Renal pelvis (tissue), 4 donors: ENCODE data around the gene PIK3C2G. TPM values are rescaled to one million over a fixed set of nuclear protein-coding genes. Genes with fewer than 3 reads are reported as not detected.

Source experiments
- DNase-seq: peaks from one replicate; pipeline ENCODE4 v3.0.0-alpha.2; 2013
- polyA plus RNA-seq, 3 donors: library from polyadenylated mRNA; unstranded; fragments of 120-200 nt; gene quantifications; one replicate each; pipeline ENCODE4 v1.2.1, GENCODE V29; 2013; ENCODE audit not compliant: insufficient read length in 3 of 3

The PIK3C2G gene
- polyA plus RNA-seq, 3 donors = 3.6 to 5.2 (median 4.3) TPM

DNA sequence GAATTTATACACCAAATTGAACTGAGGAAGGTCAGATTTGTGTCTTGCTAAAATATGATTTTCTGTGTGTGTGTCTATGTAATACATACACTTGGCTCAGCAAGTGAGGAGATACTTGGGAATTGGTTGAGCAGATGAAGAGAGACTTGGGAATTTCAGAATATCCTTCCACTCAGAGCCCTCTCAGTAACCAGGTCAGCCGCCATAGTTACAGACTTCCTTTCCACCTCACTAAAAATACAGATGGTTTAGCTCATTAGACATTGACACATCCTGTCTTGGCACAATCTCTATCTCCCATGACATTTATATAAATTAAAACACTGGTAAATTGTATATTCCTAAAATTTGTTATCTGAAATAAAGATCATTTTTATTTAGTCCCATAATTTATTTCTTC, 15.9 kb downstream of the PIK3C2G start:
- DNase-seq = no peak

DNA sequence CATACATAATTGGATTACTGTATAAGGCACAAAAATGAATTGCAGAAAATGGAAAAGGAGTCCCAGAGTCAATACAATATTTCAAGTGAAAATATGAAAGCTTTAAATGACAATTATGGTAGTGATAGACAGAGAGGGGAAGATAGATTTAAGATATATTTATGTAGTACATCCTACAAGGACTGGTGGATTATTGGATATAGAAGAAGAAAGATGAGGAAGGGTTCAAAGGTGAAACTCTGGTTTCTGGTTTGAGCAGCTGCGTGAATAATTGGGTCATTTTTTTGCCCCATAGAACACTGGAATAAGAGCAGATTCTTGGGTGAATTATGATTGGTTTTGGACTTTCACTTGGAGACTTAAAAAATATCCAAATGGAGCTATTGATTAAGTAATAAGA, 19.4 kb downstream of the PIK3C2G start:
- DNase-seq = no peak

GRCh38 chr12:18281941-18282340, 20.6 kb downstream of the PIK3C2G start:
- DNase-seq = no peak

GRCh38 chr12:18283831-18284230, 22.5 kb downstream of the PIK3C2G start:
- no peak for DNase-seq

GRCh38 chr12:18284386-18284785, 23.1 kb downstream of the PIK3C2G start:
- peak; percentile 46 for DNase-seq

DNA sequence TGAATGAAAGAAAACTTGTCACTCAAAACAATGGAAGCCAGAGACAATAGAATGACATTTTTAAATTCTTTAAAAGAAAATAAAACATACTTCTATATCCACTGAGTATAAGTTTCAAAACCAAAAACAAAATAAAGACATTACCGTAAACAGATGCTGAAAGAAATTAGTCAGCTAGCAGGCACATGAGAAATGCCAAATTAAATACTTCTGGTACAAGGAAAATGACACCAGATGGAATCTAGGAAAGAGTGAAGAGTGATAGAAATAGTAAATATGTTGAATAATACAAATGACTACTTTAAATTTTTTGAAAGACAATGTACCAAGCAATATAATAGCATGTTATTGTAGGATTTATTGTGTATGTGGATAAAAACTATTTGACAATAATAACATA, 23.8 kb downstream of the PIK3C2G start:
- DNase-seq = no peak

- DNase-seq = no peak
Measured at GRCh38 chr12:18290386-18290785, 29.1 kb downstream of the PIK3C2G start.

DNA sequence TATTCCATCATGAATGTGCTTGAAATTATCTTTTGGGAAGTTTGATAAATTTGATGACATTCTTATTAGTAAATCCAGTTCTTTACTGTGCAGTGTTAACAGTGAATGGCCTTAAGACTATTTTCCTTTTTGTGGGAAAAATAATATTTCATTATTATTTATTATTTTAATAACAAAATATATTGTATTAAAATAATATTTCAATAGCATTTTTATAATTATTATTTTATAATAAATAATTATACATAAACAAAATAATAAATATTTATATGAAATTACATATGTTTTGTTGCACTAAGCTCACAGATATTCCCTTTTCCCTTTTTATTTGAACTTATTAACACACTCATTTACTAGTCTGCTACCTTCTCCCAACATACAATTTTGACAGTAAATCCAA, 33.6 kb downstream of the PIK3C2G start:
- no peak for DNase-seq

- no peak for DNase-seq
Measured at GRCh38 chr12:18296201-18296908, 35.0 kb downstream of the PIK3C2G start.

GRCh38 chr12:18296909-18297280, 35.6 kb downstream of the PIK3C2G start:
- no peak for DNase-seq

- no peak for DNase-seq
Measured at GRCh38 chr12:18297902-18298301, 36.6 kb downstream of the PIK3C2G start.

GRCh38 chr12:18302809-18303430, 41.6 kb downstream of the PIK3C2G start:
- DNase-seq = no peak

- no peak for DNase-seq
Measured at GRCh38 chr12:18304609-18305008, 43.3 kb downstream of the PIK3C2G start.

- DNase-seq = no peak
Measured at GRCh38 chr12:18306311-18306710, 45.0 kb downstream of the PIK3C2G start.

DNA sequence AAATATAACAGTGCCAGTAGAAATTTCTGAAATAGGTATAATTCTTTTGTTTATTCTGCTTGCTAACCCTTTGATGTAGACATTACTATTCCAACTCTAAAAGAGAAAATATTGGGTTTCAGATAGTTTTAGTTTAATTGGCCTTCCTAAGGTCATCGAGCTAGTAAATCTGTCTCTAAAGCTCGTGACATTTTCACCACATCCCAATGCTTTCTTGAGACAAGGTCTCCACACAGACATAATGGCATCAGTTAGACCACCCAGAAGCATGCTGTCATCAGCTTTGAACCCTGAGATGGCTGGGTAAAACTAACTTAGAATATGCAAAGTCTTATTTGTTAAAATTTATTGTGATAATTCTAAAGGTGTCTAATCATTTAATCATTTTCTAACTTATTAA, 52.0 kb downstream of the PIK3C2G start:
- DNase-seq = peak; percentile 42

- DNase-seq = peak; percentile 34
Measured at GRCh38 chr12:18320036-18320617, 58.8 kb downstream of the PIK3C2G start.

GRCh38 chr12:18320976-18321375, 59.7 kb downstream of the PIK3C2G start:
- DNase-seq = no peak

DNA sequence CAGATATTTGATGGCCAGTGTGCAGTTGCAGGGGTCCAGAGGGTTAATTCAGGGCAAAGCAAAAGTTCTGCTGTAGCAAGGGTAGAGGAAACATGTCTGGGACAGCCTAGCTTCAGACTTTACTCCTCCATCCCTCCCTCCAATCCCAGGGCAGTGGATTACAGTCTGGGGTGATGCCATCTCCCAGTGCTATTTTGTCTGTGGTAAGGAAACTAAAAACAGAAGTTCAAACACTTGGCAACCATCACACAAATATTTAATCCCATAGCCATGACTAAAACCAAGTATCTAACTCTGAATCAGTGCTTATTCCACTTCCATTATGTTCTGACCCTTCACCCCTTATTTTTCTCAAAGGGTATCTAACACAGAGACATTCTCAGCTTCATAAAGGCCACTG, 61.8 kb downstream of the PIK3C2G start:
- no peak for DNase-seq

GRCh38 chr12:18327036-18327435, 65.7 kb downstream of the PIK3C2G start:
- DNase-seq = no peak

- no peak for DNase-seq
Measured at GRCh38 chr12:18332173-18332572, 70.9 kb downstream of the PIK3C2G start.

GRCh38 chr12:18339633-18340032, 78.3 kb downstream of the PIK3C2G start:
- DNase-seq = no peak

DNA sequence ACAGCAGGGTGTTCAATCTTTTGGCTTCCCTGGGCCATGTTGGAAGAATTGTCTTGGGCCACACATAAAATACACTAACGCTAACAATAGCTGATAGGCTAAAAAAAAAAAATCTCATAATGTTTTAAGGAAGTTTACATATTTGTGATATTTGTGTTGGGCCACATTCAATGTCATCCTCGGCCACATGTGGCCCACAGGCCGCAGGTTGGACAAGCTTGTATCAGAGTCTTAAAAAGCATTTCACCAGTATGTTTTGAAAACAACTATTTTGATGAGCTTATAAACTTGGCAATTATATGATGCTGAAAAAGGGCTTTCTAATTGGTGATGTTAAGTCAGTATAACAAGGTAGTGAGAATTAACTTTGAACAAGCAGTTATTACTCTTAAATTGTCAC, 78.9 kb downstream of the PIK3C2G start:
- no peak for DNase-seq

DNA sequence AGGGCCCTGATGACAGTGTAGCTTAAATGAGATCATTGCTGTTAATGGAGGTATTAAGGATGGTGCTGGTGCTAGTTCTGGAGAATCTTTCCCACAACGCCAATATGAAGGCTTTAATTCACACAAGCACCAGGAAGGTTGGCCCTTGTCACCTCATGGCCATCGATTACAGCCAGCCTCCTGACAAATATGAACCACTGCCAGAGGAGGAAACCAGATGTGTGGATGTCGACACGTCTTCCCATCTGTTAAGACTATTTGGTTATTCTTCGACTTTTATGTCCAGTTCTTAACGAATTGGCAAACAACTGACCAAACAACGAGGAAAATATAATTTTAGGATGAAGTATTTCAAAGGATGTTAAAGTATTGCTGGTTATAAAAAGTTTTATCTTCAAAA, 79.5 kb downstream of the PIK3C2G start:
- DNase-seq = no peak

- DNase-seq = no peak
Measured at GRCh38 chr12:18343708-18344107, 82.4 kb downstream of the PIK3C2G start.
